Ovary (tissue), 3 donors: Measurements from ENCODE around the gene IMMP2L.

ENCODE experiments used
- EP300 ChIP-seq: sonication (generic); formaldehyde crosslinking; IDR thresholded peaks from one replicate; pipeline ENCODE4 v1.6.1; 2017; ENCODE audit warnings: antibody characterized with exemption
- POLR2A ChIP-seq: fragments of 450-650 bp; IDR thresholded peaks from one replicate; pipeline ENCODE4 v1.6.1; 2017; ENCODE audit warnings: antibody characterized with exemption, mild to moderate bottlenecking, moderate library complexity
- TF ChIP-seq, protein P1 (sequence below), 3 donors: fragments of 450-650 bp in 2 of 3; fragments of 200-600 bp in 1 of 3; IDR thresholded peaks; one replicate each; pipeline versions ENCODE4 v1.5.1 to v1.8.0; 2016 to 2022; ENCODE audit warnings: antibody characterized with exemption in 3 of 3, mild to moderate bottlenecking in 1 of 3
- donor health status: DM: no; HTN: no; CAD: no.

DNA sequence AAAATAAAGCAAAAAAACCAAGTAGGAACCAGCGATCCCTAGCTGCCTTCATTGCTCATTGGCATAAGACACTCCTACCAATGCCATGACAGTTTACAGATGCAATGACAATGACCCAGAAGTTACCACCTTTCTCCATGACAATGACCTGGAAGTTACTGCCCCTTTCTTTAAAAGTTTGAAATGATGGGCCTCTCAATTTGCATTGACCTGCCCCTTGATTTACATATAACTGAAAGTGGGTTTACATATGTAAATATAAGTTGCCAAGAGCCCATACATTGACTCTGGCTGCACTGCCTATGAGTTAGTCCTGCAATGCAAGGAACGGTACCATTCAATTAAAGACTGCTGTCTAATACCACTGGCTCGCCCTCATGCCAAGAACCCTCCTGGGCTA, 712.1 kb downstream of the IMMP2L start:
- TF ChIP-seq, protein P1, sequence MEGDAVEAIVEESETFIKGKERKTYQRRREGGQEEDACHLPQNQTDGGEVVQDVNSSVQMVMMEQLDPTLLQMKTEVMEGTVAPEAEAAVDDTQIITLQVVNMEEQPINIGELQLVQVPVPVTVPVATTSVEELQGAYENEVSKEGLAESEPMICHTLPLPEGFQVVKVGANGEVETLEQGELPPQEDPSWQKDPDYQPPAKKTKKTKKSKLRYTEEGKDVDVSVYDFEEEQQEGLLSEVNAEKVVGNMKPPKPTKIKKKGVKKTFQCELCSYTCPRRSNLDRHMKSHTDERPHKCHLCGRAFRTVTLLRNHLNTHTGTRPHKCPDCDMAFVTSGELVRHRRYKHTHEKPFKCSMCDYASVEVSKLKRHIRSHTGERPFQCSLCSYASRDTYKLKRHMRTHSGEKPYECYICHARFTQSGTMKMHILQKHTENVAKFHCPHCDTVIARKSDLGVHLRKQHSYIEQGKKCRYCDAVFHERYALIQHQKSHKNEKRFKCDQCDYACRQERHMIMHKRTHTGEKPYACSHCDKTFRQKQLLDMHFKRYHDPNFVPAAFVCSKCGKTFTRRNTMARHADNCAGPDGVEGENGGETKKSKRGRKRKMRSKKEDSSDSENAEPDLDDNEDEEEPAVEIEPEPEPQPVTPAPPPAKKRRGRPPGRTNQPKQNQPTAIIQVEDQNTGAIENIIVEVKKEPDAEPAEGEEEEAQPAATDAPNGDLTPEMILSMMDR (IDR thresholded peaks at IDR 0.05) = no peak
- TF ChIP-seq POLR2A = no peak
- TF ChIP-seq EP300 = no peak
